Calu3 (cell line): ENCODE results near the gene OR2H1. TPM values are rescaled to one million over a fixed set of nuclear protein-coding genes. Genes with fewer than 3 reads are reported as not detected.

Experiments used
- BruUV-seq: library from RNA; stranded (reverse); fragments of 400-500 nt; replicated peaks from 2 replicates; lab custom pipeline; 2021; lab: Mats Ljungman, UMichigan
- CTCF ChIA-PET: fragments of 300-600 bp; sonication (Branson Sonifier 250); formaldehyde crosslinking; loops from one replicate; lab custom pipeline; 2022; ENCODE audit warnings: antibody characterized with exemption; lab: Charles Lee
- DNase-seq: peaks from one replicate; pipeline ENCODE4 v3.0.0; 2022
- H3K27ac Mint-ChIP-seq: one replicate; pipeline ENCODE4 v1.8.0; 2022; ENCODE audit warnings: mixed read lengths; ENCODE audit not compliant: unreplicated experiment
- H3K27me3 Mint-ChIP-seq: one replicate; pipeline ENCODE4 v1.8.0; 2022; ENCODE audit warnings: mixed read lengths; ENCODE audit not compliant: unreplicated experiment
- H3K36me3 Mint-ChIP-seq: one replicate; pipeline ENCODE4 v1.8.0; 2022; ENCODE audit warnings: mild to moderate bottlenecking, moderate library complexity, mixed read lengths; ENCODE audit not compliant: insufficient read depth, unreplicated experiment
- H3K4me1 Mint-ChIP-seq: one replicate; pipeline ENCODE4 v1.8.0; 2022; ENCODE audit warnings: mild to moderate bottlenecking, low read depth, mixed read lengths; ENCODE audit not compliant: unreplicated experiment
- H3K4me3 Mint-ChIP-seq: one replicate; pipeline ENCODE4 v1.8.0; 2022; ENCODE audit warnings: mild to moderate bottlenecking, low read depth, moderate library complexity, mixed read lengths; ENCODE audit not compliant: unreplicated experiment
- H3K9me3 Mint-ChIP-seq: one replicate; pipeline ENCODE4 v1.8.0; 2022; ENCODE audit warnings: low read depth, mixed read lengths; ENCODE audit not compliant: unreplicated experiment
- CTCF ChIP-seq: fragments of 200-600 bp; IDR thresholded peaks from one replicate; pipeline ENCODE4 v1.8.0; 2022; ENCODE audit warnings: antibody characterized with exemption; ENCODE audit not compliant: unreplicated experiment
- intact Hi-C: fragments of 100-400 bp; cut with micrococcal nuclease; formaldehyde crosslinking; loops from one replicate; pipeline ENCODE4 v1.10.0; 2022; ENCODE audit not compliant: unreplicated experiment
- total RNA-seq: library from RNA; stranded (reverse); gene quantifications from 2 replicates; pipeline ENCODE4 v1.2.3, GENCODE V29; 2022

The OR2H1 gene
- total RNA-seq, 1 experiment from 2014 or later: not detected

- Mint-ChIP-seq H3K4me1 (peaks cover 13% of the 10 kb centered on the region), H3K4me3 (no peak overlapping the region), H3K9me3 (no peaks in the 10 kb centered on the region), H3K27ac (no peak overlapping the region), H3K36me3 (no peaks in the 10 kb centered on the region), H3K27me3 (no peaks in the 10 kb centered on the region)
- no TSS peak for BruUV-seq
- CTCF ChIA-PET: no interaction called here
- intact Hi-C loops: no loop called here
- TF ChIP-seq CTCF: no peak
- DNase-seq: no peak
Measured at GRCh38 chr6:29495571-29495970, 38.6 kb downstream of the OR2H1 start.

GRCh38 chr6:29496961-29497360 lies 40.0 kb downstream of the OR2H1 start:
- Mint-ChIP-seq H3K27ac (no peak overlapping the region), H3K27me3 (no peaks in the 10 kb centered on the region), H3K36me3 (no peaks in the 10 kb centered on the region), H3K4me3 (no peak overlapping the region), H3K4me1 (peaks cover 13% of the 10 kb centered on the region), H3K9me3 (no peaks in the 10 kb centered on the region)
- intact Hi-C loops: no loop called here
- no peak for DNase-seq
- BruUV-seq: no TSS peak
- TF ChIP-seq CTCF: no peak
- CTCF ChIA-PET: no interaction called here

GRCh38 chr6:29499704-29500103 lies 42.7 kb downstream of the OR2H1 start:
- no peaks in the 10 kb centered on the region for H3K27me3 Mint-ChIP-seq
- BruUV-seq: no TSS peak
- H3K27ac Mint-ChIP-seq: no peak overlapping the region
- no peak for DNase-seq
- peaks cover under 1% of the 10 kb centered on the region for H3K9me3 Mint-ChIP-seq
- peaks cover 13% of the 10 kb centered on the region for H3K4me1 Mint-ChIP-seq
- no peak overlapping the region for H3K4me3 Mint-ChIP-seq
- CTCF ChIA-PET: no interaction called here
- TF ChIP-seq CTCF: no peak
- no peaks in the 10 kb centered on the region for H3K36me3 Mint-ChIP-seq
- intact Hi-C loops: no loop called here

- intact Hi-C loops: no loop called here
- DNase-seq: no peak
- peaks cover 11% of the 10 kb centered on the region for H3K4me1 Mint-ChIP-seq
- TF ChIP-seq CTCF: no peak
- no peak overlapping the region for H3K4me3 Mint-ChIP-seq
- no TSS peak for BruUV-seq
- CTCF ChIA-PET: no interaction called here
- no peaks in the 10 kb centered on the region for H3K27me3 Mint-ChIP-seq
- H3K9me3 Mint-ChIP-seq: peaks cover 3% of the 10 kb centered on the region
- no peaks in the 10 kb centered on the region for H3K36me3 Mint-ChIP-seq
- no peak overlapping the region for H3K27ac Mint-ChIP-seq
Measured at GRCh38 chr6:29500594-29500993, 43.6 kb downstream of the OR2H1 start.
